Left lobe of liver (tissue), 2 donors: ENCODE measurements around the gene ZMIZ1. TPM values are rescaled to one million over a fixed set of nuclear protein-coding genes. Genes with fewer than 3 reads are reported as not detected.
A peak's percentile ranks its signal among the peaks of the same experiment; 100 is the strongest.

ENCODE experiments used
- ATAC-seq: fragments of 200-7000 bp; cut with Tn5 transposase; one replicate; pipeline ENCODE4 v1.9.1; 2020; ENCODE audit warnings: mild to moderate bottlenecking, moderate library complexity
- DNase-seq: peaks from one replicate; pipeline ENCODE4 v3.0.0-alpha.2; 2020; ENCODE audit warnings: low spot score
- total RNA-seq: library from RNA; stranded (reverse); gene quantifications from one replicate; pipeline ENCODE4 v1.2.1, GENCODE V29; 2021
- donor health status: DM: no; HTN: no; CAD: no; lungs with moderate emphysema.
- donor health status: DM: no; HTN: yes; CAD: no.

ZMIZ1 gene
- total RNA-seq, 1 donor from 2014 or later, result 15.0 TPM

- no peak for DNase-seq
- peak; percentile 3 for ATAC-seq
Measured at GRCh38 chr10:79078367-79079053, 9.7 kb downstream of the ZMIZ1 start.

GRCh38 chr10:79079054-79079397 is 10.3 kb downstream of the ZMIZ1 start:
- DNase-seq, result no peak
- ATAC-seq, result no peak

GRCh38 chr10:79079490-79080355 is 11.0 kb downstream of the ZMIZ1 start:
- ATAC-seq, result no peak
- DNase-seq, result no peak

GRCh38 chr10:79081353-79082034 is 12.7 kb downstream of the ZMIZ1 start:
- no peak for DNase-seq
- ATAC-seq, result no peak

- DNase-seq (no peak), ATAC-seq (no peak)
Measured at GRCh38 chr10:79082035-79082373, 13.2 kb downstream of the ZMIZ1 start.

- ATAC-seq (no peak), DNase-seq (no peak)
Measured at GRCh38 chr10:79082631-79083596, 14.1 kb downstream of the ZMIZ1 start.

GRCh38 chr10:79084012-79084971 is 15.5 kb downstream of the ZMIZ1 start:
- DNase-seq (peak; percentile 91), ATAC-seq (peak; percentile 44)

- ATAC-seq (no peak), DNase-seq (no peak)
Measured at GRCh38 chr10:79084972-79085597, 16.3 kb downstream of the ZMIZ1 start.

- ATAC-seq (no peak), DNase-seq (no peak)
Measured at GRCh38 chr10:79086822-79087221, 18.1 kb downstream of the ZMIZ1 start.

GRCh38 chr10:79087721-79088120 is 19.0 kb downstream of the ZMIZ1 start:
- DNase-seq (peak; percentile 70), ATAC-seq (peak; percentile 61)

- peak; percentile 89 for DNase-seq
- peak; percentile 86 for ATAC-seq
Measured at GRCh38 chr10:79088176-79088575, 19.4 kb downstream of the ZMIZ1 start.

GRCh38 chr10:79088613-79089355 is 20.0 kb downstream of the ZMIZ1 start:
- no peak for ATAC-seq
- DNase-seq, result no peak

- DNase-seq, result no peak
- no peak for ATAC-seq
Measured at GRCh38 chr10:79089632-79090031, 20.9 kb downstream of the ZMIZ1 start.

- ATAC-seq, result no peak
- no peak for DNase-seq
Measured at GRCh38 chr10:79090134-79090803, 21.5 kb downstream of the ZMIZ1 start.

GRCh38 chr10:79092292-79092896 is 23.6 kb downstream of the ZMIZ1 start:
- ATAC-seq, result no peak
- no peak for DNase-seq

GRCh38 chr10:79093658-79094411 is 25.1 kb downstream of the ZMIZ1 start:
- ATAC-seq (peak; percentile 86), DNase-seq (peak; percentile 96)
